Thyroid gland (tissue), 4 donors: ENCODE data around the gene SUB1.

ENCODE experiments used
- CTCF ChIP-seq, 6 experiments: fragments of 200-600 bp in 3 of 6; fragments of 450-650 bp in 3 of 6; sonication (generic) in 3 of 6; IDR thresholded peaks; one replicate each; pipeline ENCODE4 v1.5.1; 2016 to 2019; ENCODE audit warnings: antibody characterized with exemption in 6 of 6, mild to moderate bottlenecking in 2 of 6, inconsistent platforms in 1 of 6, moderate library complexity in 1 of 6
- POLR2A ChIP-seq, 2 donors: fragments of 450-650 bp; IDR thresholded peaks; one replicate each; pipeline ENCODE4 v1.6.1; 2017; ENCODE audit warnings: antibody characterized with exemption in 2 of 2, mild to moderate bottlenecking in 2 of 2, moderate library complexity in 1 of 2

GRCh38 chr5:32585122-32585445, 273 bp upstream of the SUB1 start:
- TF ChIP-seq CTCF (IDR thresholded peaks at IDR 0.05) (no peak), POLR2A (IDR thresholded peaks at IDR 0.05) (no peak)
